K562 treated with DMSO at 1 percent for 4 hours (cell line): ENCODE results near the gene IL7R. TPM values are rescaled to one million over a fixed set of nuclear protein-coding genes. Genes with fewer than 3 reads are reported as not detected.

Experiments
- total RNA-seq: library from RNA; unstranded; fragments of 300-600 nt; gene quantifications from 2 replicates; pipeline ENCODE4 v1.2.3, GENCODE V29; 2022; ENCODE audit not compliant: insufficient read depth

The IL7R gene
- not detected in 2 replicates for total RNA-seq

DNA sequence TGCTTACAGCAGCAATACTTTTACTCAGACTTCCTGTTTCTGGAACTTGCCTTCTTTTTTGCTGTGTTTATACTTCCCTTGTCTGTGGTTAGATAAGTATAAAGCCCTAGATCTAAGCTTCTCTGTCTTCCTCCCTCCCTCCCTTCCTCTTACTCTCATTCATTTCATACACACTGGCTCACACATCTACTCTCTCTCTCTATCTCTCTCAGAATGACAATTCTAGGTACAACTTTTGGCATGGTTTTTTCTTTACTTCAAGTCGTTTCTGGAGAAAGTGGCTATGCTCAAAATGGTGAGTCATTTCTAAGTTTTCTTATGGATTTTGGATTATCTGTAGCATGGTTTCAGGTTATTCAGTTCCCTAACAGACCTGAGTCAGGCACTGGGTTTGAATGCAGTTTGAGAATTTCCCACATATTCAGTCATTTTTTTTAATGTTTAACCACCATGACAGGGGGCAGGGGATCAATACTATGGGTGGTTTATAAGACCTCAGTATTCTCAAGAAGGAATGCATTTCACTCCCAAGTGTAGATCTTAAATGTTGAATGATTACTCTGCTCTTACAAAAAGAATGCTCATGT is at the start of gene IL7R:
IL7R (plus strand) TSS at position 127 of the 587 bp plus-strand sequence; CDS start at position 214, 87 bp downstream.

Other genes starting within 250 kb of the IL7R start
- gene SPEF2, start 239.0 kb upstream of the IL7R start, total RNA-seq, result 0.43 TPM in 1 of 2 replicates, not detected in the other
- not detected in 2 replicates for gene CAPSL, start 81.7 kb downstream of the IL7R start, total RNA-seq
- gene UGT3A1, start 134.5 kb downstream of the IL7R start, total RNA-seq, result not detected in 2 replicates
- gene UGT3A2, start 210.0 kb downstream of the IL7R start, total RNA-seq, result not detected in 2 replicates